Sciatic nerve (tissue), 2 donors: Measurements from ENCODE around the gene PTPRT. TPM values are rescaled to one million over a fixed set of nuclear protein-coding genes. Genes with fewer than 3 reads are reported as not detected.

Experiments
- ATAC-seq: fragments of 200-7000 bp; cut with Tn5 transposase; one replicate; pipeline ENCODE4 v1.9.1; 2020; ENCODE audit warnings: mild to moderate bottlenecking, moderate library complexity
- DNase-seq: peaks from one replicate; pipeline ENCODE4 v3.0.0-alpha.2; 2020; ENCODE audit warnings: low spot score
- intact Hi-C: fragments of 100-400 bp; cut with DNase I; formaldehyde crosslinking; loops from one replicate; pipeline ENCODE4 v1.14.2; 2022
- total RNA-seq: library from RNA; stranded (reverse); fragmentation: NEBNext Ultra II Directional; extraction: Animal tissue kit (Norgen Biotek cat#: 25700); gene quantifications from one replicate; pipeline ENCODE4 v1.2.1, GENCODE V29; 2021
- donor health status: DM: no; HTN: no; CAD: no.
- donor health status: DM: no; HTN: no; CAD: no.

The PTPRT gene
- total RNA-seq, 1 donor from 2014 or later, result 0.45 TPM

DNA sequence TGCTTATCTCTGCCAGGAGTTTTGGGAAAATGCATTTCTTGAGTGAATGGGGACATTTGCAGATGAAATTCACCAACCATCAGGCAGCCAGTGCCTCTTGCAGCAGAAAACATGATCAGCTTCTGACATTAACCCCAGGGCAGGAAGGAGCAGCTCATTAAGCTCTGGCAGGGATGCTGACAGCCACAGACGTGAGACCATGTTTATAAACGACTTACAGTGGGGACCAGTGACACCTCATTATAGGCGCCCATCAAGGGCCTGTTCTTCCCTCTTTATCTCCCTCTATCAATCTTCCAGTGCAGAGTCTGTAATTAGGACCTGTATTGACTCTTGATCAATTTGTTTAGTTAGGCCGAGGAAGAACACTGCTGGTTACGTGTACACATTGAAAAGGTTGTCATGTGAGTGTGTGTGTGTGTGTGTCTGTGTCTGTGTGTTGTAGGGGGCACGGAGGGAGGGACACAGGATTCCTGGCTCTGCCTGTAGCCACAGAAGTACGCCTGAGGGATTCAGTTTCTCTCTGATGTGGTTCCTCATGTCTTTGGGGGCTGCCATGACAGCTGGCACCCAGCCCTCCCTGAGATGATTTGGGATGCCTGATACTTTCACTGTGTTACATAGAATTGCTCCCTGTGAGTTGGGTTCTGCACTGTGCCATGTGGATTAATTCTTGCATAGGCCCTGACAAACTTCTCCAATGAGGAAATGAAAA, 1143.2 kb downstream of the PTPRT start:
- ATAC-seq (no peak), DNase-seq (no peak)
- intact Hi-C loops, result no loop called here

DNA sequence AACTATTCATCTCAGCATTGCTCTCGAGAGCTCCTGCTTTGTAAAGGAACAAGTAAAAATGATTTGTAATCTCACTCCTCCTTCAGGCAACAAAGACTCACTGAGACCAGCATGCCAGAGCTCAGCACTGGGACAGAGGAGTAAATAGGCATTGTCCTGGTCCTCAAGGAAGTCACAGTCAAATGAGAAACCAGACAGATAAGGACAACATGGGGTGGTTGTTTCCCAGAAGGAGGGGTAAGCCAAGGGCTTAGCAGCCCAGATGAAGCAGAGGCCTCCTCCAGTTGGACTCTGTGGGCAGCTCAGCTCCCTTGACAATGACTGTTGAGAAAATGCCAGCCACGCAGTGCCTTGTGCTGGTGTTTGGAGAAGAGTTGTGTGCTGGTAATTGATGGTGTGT, 1145.8 kb downstream of the PTPRT start:
- ATAC-seq, result no peak
- intact Hi-C loops, result no loop called here
- no peak for DNase-seq

DNA sequence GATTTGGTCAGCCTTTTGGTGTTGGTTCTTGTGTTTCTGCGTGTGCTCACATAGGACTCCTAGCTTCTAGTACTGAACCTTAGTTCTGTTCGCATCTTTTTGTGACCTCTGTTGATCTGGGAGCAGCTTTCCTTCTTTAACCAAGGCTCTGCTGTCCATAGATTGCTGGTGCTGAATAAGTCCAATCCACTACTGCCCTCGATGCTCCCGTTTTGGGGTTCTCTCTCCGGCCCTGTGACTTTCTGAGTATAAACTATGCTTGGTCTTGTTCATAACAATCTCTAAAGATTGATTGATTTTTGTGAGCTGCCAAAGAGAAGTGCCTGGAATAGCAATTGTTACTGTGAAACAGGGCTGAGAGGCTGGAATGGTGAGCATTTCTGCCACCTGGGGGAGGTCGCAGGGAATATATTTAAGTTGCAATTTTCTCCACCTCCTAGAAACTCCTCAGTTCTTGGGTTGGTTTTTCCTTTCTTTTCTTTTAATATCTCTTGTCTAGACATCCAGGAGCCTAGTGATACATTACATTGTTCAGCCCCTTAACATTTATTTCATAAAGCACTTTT, 1148.6 kb downstream of the PTPRT start:
- intact Hi-C loops, result no loop called here
- no peak for DNase-seq
- no peak for ATAC-seq

DNA sequence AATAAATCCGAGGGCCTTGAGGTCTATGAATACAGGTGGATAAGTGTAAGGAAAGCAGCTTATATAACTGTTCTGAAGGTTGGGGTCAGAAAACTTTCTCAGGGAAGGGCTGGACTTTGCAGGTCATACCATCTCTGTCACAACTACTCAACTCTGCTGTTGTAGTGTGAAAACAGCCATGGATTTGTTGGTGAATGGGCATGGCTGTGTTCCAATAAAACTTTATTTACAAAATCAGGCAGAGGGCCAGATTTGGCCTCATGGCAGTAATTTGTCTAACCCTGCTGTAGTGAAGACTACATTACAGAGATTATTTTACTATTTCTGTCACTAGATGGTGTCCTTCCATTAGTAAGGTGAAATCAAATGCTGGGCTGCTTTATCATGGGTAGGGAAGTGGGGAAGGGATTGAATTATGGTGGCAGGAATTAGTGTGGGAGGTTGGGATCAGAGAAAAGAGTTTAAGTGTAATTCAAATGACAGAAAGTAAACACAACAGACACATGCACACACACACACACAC, 1161.9 kb downstream of the PTPRT start:
- ATAC-seq (no peak), DNase-seq (no peak)
- intact Hi-C loops, result no loop called here

DNA sequence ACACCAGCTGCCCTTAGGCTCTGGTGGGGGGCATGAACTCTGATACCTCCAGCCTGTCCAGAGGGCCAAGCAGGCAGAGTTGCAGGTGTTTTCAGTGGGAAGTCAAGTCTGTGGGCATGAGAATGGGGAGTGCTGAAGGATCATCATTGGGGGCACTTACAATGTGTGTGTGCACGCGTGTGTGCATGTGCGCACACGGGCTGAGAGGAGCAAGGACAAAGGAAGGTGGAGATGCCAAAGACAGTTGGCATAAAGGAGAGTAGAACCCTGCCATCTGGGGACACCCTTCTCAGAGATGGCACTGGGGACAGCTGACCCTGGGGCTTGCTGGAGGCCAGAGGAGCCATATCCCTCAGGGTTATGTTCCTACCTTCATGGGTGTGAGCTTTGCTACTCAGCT, 1163.1 kb downstream of the PTPRT start:
- intact Hi-C loops, result no loop called here

DNA sequence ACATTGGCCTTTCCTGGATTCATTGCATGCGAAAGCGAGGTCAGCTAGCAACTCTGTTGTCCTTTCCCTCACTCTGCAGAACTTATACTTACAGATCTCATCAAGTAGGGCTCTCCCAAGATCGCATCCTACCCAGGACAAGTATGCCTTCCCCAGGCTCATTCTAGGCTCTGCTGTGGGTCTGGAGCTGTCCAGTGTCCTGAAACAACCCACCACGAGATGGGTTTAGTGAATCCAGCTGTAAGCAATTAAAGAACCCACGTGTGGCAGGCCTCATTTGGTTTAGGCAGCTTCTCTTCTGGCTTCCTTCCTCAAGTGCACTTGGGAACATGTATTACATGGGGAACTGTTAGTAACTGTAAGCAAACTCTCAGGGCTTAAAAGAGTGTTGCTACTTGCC, 1165.1 kb downstream of the PTPRT start:
- intact Hi-C loops, result no loop called here
- no peak for DNase-seq
- ATAC-seq, result no peak

More for the DNA sequence above, 1163.1 kb downstream of the PTPRT start:
- no peak for DNase-seq
- no peak for ATAC-seq
